ENCODE results near the gene FAM13C. TPM values are rescaled to one million over a fixed set of nuclear protein-coding genes. Genes with fewer than 3 reads are reported as not detected.
"Not testable (repeated sequence)": the region's sequence is repeated elsewhere in the genome, so short reads cannot be mapped to it uniquely, and the experiment has no call there.

FAM13C gene
- total and polyA plus RNA-seq, 2 of the 4 experiments (the other 2 are of a cell fraction): 1.6 to 2.9 TPM

GRCh38 chr10:59400214-59400613 is 37.9 kb upstream of the FAM13C start:
- DNase-seq (no peak), ATAC-seq (ENCODE audit: low read depth) (no peak)
- intact Hi-C loops (cut with micrococcal nuclease) (no loop called here), in situ Hi-C loops (cut with MboI; ENCODE audit: low sequenced_read_pairs) (no loop called here), dilution Hi-C loops (cut with HindIII; ENCODE audit: low sequenced_read_pairs, unreplicated experiment) (no loop called here)
- POLR2A ChIA-PET (ENCODE audit: unreplicated experiment): no interaction called here
- H3K27me3 ChIP-seq (ENCODE audit: control insufficient read depth, insufficient read depth, low read length): no peaks in the 10 kb centered on the region
- H3K9ac ChIP-seq (ENCODE audit: low read depth, low read length): no peak overlapping the region
- H3K4me2 ChIP-seq (ENCODE audit: low read depth, low read length): no peak overlapping the region
- no peak overlapping the region for H2BK5ac ChIP-seq (ENCODE audit: low read depth, low read length, poor library complexity, severe bottlenecking)
- H3K14ac ChIP-seq (replicated peaks; ENCODE audit: low read depth, low read length): no peak overlapping the region
- H3K4ac ChIP-seq (ENCODE audit: low read depth, low read length): no peak overlapping the region
- no peak overlapping the region for H2BK120ac ChIP-seq (ENCODE audit: low read depth, low read length)
- no peak overlapping the region for H2BK20ac ChIP-seq (ENCODE audit: low read depth, low read length)
- no peak overlapping the region for H3K56ac ChIP-seq (ENCODE audit: extremely low read depth, insufficient read depth, low read length)
- no peaks in the 10 kb centered on the region for H3K36me3 ChIP-seq (ENCODE audit: control insufficient read depth, insufficient read depth, low read length)
- H4K8ac ChIP-seq (ENCODE audit: low read depth in 2 of 2, low read length in 2 of 2): no peak overlapping the region
- no peak overlapping the region for H4K91ac ChIP-seq (ENCODE audit: insufficient read depth, low read depth, low read length)
- no peak overlapping the region for H3K4me3 ChIP-seq (ENCODE audit: insufficient read depth, low read depth, low read length)
- no peaks in the 10 kb centered on the region for H3K79me1 ChIP-seq (ENCODE audit: low read depth in 1 of 2, low read length in 2 of 2)
- H2AFZ ChIP-seq (replicated peaks; ENCODE audit: low read length, poor library complexity): no peak overlapping the region
- peaks cover 3% of the 10 kb centered on the region; the same call in 1 of the 2 replicates for H3K9me3 ChIP-seq (ENCODE audit: control insufficient read depth, insufficient read depth, low read length)
- CTCF ChIA-PET: no interaction called here
- no peaks in the 10 kb centered on the region for H4K20me1 ChIP-seq (ENCODE audit: insufficient read depth, low read length)
- no peaks in the 10 kb centered on the region for H3K9me1 ChIP-seq (ENCODE audit: insufficient read depth, low read length)
- H3K23ac ChIP-seq (ENCODE audit: low read depth, low read length): no peak overlapping the region
- no peak overlapping the region for H2AK5ac ChIP-seq (ENCODE audit: low read depth, low read length)
- TF ChIP-seq POLR2A (IDR thresholded peaks at IDR 0.05; ENCODE audit: low read depth, low read length) (no peak), MAFK (IDR thresholded peaks at IDR 0.05; ENCODE audit: low read depth, low read length) (peak; percentile 67)
- no peak overlapping the region for H2AK9ac ChIP-seq (replicated peaks; ENCODE audit: low read depth, low read length, poor library complexity)
- H2BK15ac ChIP-seq (ENCODE audit: low read depth, low read length): no peak overlapping the region
- WGBS, 2 experiments (ENCODE audit: extremely low coverage in 2 of 2, insufficient read length in 1 of 2): no CpG with 5 or more reads among the region's 1 CpG
- no peaks in the 10 kb centered on the region for H3K4me1 ChIP-seq (ENCODE audit: control insufficient read depth, insufficient read depth, low read length)
- H4K5ac ChIP-seq (ENCODE audit: low read depth, low read length): no peak overlapping the region
- BruUV-seq (replicated peaks): no TSS peak
- H3K27ac ChIP-seq (ENCODE audit: insufficient read depth, low read length): no peak overlapping the region
- H3K18ac ChIP-seq (ENCODE audit: low read depth, low read length): no peak overlapping the region

- in situ Hi-C loops (cut with MboI; ENCODE audit: low sequenced_read_pairs); H3K14ac ChIP-seq (replicated peaks; ENCODE audit: low read depth, low read length); H4K8ac ChIP-seq (ENCODE audit: low read depth in 2 of 2, low read length in 2 of 2); H2AK9ac ChIP-seq (replicated peaks; ENCODE audit: low read depth, low read length, poor library complexity); H3K9me1 ChIP-seq (ENCODE audit: insufficient read depth, low read length); H2BK120ac ChIP-seq (ENCODE audit: low read depth, low read length); CTCF ChIA-PET; H2BK15ac ChIP-seq (ENCODE audit: low read depth, low read length); H3K27me3 ChIP-seq (ENCODE audit: control insufficient read depth, insufficient read depth, low read length); intact Hi-C loops (cut with micrococcal nuclease); POLR2A ChIA-PET (ENCODE audit: unreplicated experiment); BruUV-seq (replicated peaks); H3K79me1 ChIP-seq (ENCODE audit: low read depth in 1 of 2, low read length in 2 of 2); H3K9me3 ChIP-seq (ENCODE audit: control insufficient read depth, insufficient read depth, low read length); H2BK5ac ChIP-seq (ENCODE audit: low read depth, low read length, poor library complexity, severe bottlenecking); H3K36me3 ChIP-seq (ENCODE audit: control insufficient read depth, insufficient read depth, low read length); H4K91ac ChIP-seq (ENCODE audit: insufficient read depth, low read depth, low read length); H3K4me2 ChIP-seq (ENCODE audit: low read depth, low read length); H2AK5ac ChIP-seq (ENCODE audit: low read depth, low read length); DNase-seq; H4K20me1 ChIP-seq (ENCODE audit: insufficient read depth, low read length); H3K4me3 ChIP-seq (ENCODE audit: insufficient read depth, low read depth, low read length); H3K4ac ChIP-seq (ENCODE audit: low read depth, low read length); H3K4me1 ChIP-seq (ENCODE audit: control insufficient read depth, insufficient read depth, low read length); H2AFZ ChIP-seq (replicated peaks; ENCODE audit: low read length, poor library complexity); H4K5ac ChIP-seq (ENCODE audit: low read depth, low read length); H3K18ac ChIP-seq (ENCODE audit: low read depth, low read length); H3K9ac ChIP-seq (ENCODE audit: low read depth, low read length); H3K27ac ChIP-seq (ENCODE audit: insufficient read depth, low read length); H2BK20ac ChIP-seq (ENCODE audit: low read depth, low read length); dilution Hi-C loops (cut with HindIII; ENCODE audit: low sequenced_read_pairs, unreplicated experiment); H3K23ac ChIP-seq (ENCODE audit: low read depth, low read length); H3K56ac ChIP-seq (ENCODE audit: extremely low read depth, insufficient read depth, low read length); ATAC-seq (ENCODE audit: low read depth): not testable (repeated sequence)
- whole genome bisulfite sequencing, 2 experiments (ENCODE audit: extremely low coverage in 2 of 2, insufficient read length in 1 of 2): no CpG with 5 or more reads among the region's 4 CpGs
Measured at GRCh38 chr10:59399329-59399728, 37.0 kb upstream of the FAM13C start.
